ENCODE measurements around the gene OR8I2.
"Not testable (repeated sequence)": the region's sequence is repeated elsewhere in the genome, so short reads cannot be mapped to it uniquely, and the experiment has no call there.

The OR8I2 gene

GRCh38 chr11:56093008-56093407, at the start of gene OR8I2:
Gene OR8I2 (plus strand): TSS chr11:56093308. CDS start chr11:56093308, 0 bp downstream.
- DNase-seq (ENCODE audit: low read depth, low spot score) = no peak

GRCh38 chr11:56045538-56045937, 47.6 kb upstream of the OR8I2 start:
- H3K27ac ChIP-seq = no peak overlapping the region
- DNase-seq (ENCODE audit: low read depth, low spot score) = no peak

More at GRCh38 chr11:56093008-56093407, at the start of gene OR8I2:
- no peak within 1 kb of the TSS for H3K27ac ChIP-seq

- H3K27ac ChIP-seq = no peak overlapping the region
- DNase-seq (ENCODE audit: low read depth, low spot score) = no peak
These were observed 44.6 kb upstream of the OR8I2 start for GRCh38 chr11:56048480-56048879.

GRCh38 chr11:56049487-56049886, 43.6 kb upstream of the OR8I2 start:
- no peak for DNase-seq (ENCODE audit: low read depth, low spot score)
- no peak overlapping the region for H3K27ac ChIP-seq

- DNase-seq (ENCODE audit: low read depth, low spot score) = not testable (repeated sequence)
These were observed 36.7 kb upstream of the OR8I2 start for GRCh38 chr11:56056366-56056765.

GRCh38 chr11:56057661-56058237, 35.4 kb upstream of the OR8I2 start:
- H3K27ac ChIP-seq; DNase-seq (ENCODE audit: low read depth, low spot score): not testable (repeated sequence)

More at GRCh38 chr11:56056366-56056765, 36.7 kb upstream of the OR8I2 start:
- H3K27ac ChIP-seq = not testable (repeated sequence)

GRCh38 chr11:56058260-56058780, 34.8 kb upstream of the OR8I2 start:
- DNase-seq (ENCODE audit: low read depth, low spot score); H3K27ac ChIP-seq: not testable (repeated sequence)

- no peak for DNase-seq (ENCODE audit: low read depth, low spot score)
- H3K27ac ChIP-seq = no peak overlapping the region
These were observed 26.1 kb upstream of the OR8I2 start for GRCh38 chr11:56066980-56067379.

GRCh38 chr11:56089697-56090096, 3.4 kb upstream of the OR8I2 start:
- H3K27ac ChIP-seq = no peak overlapping the region
- DNase-seq (ENCODE audit: low read depth, low spot score) = no peak

GRCh38 chr11:56103210-56103737, 10.2 kb downstream of the OR8I2 start, which contains the start of gene OR8H2:
Gene OR8H2 (plus strand): TSS chr11:56103687. CDS start chr11:56105043, 1,356 bp downstream.
- DNase-seq (ENCODE audit: low read depth, low spot score) = no peak
- no peak within 1 kb of the TSS for H3K27ac ChIP-seq

- no peak for DNase-seq (ENCODE audit: low read depth, low spot score)
These were observed 29.0 kb downstream of the OR8I2 start, which contains the start of gene OR8H3 for GRCh38 chr11:56122073-56122472. Gene OR8H3 (plus strand): TSS chr11:56122373. CDS start chr11:56122373, 0 bp downstream.

GRCh38 chr11:56140151-56140661, 47.1 kb downstream of the OR8I2 start, which contains the start of gene OR8J3:
Gene OR8J3 (minus strand): TSS chr11:56140201. CDS start chr11:56137718, 2,483 bp downstream.
- DNase-seq (ENCODE audit: low read depth, low spot score) = no peak

More at GRCh38 chr11:56122073-56122472, 29.0 kb downstream of the OR8I2 start, which contains the start of gene OR8H3:
- no peak within 1 kb of the TSS for H3K27ac ChIP-seq

GRCh38 chr11:56143681-56144080, 50.6 kb downstream of the OR8I2 start:
- DNase-seq (ENCODE audit: low read depth, low spot score); H3K27ac ChIP-seq: not testable (repeated sequence)

More at GRCh38 chr11:56140151-56140661, 47.1 kb downstream of the OR8I2 start, which contains the start of gene OR8J3:
- no peak within 1 kb of the TSS for H3K27ac ChIP-seq

All from epithelial cell of prostate (primary cell).